ENCODE results near the gene ARHGEF3.

The ARHGEF3 gene

DNA sequence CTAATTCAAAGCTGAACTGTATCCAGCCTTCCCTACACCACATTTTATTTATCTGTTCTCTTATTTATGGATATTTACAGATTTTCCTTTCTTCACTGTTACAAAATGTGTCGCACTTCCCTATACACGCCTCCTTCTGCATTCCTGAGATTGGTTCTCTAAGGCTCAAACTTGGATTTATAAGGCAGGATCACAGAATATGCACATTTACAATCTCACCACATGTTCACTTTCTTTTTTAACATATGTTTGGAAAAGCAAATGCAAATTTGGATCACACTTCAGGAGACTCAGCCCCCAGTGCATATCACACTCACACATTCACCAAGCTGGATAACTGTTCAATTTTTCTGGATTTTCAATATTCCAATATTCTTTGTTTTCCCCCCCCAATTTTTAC, 31.8 kb upstream of the ARHGEF3 start:
- no peaks in the 10 kb centered on the region for H3F3A ChIP-seq (ENCODE audit: insufficient read depth, low read length)

DNA sequence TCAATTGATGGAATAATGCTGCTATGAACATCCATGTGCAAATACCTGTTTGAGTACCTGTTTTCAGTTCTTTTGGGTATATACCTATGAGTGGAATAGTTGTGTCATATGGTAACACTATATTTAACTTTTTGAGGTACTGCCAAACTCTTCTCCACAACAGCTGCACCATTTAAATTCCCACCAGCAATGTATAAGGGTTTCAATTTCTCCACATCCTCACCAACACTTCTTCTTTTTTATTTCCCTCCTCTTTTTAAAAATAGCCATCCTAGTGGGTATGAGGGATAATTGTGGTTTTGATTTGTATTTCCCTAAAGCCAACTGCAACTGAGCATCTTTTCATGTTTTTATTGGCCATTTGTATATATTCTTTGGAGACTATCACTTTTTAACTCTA, 31.3 kb upstream of the ARHGEF3 start:
- Histone ChIP-seq H2AFZ (ENCODE audit: low read length) (no peak overlapping the region), H3K27ac (ENCODE audit: low read depth, low read length, poor library complexity, severe bottlenecking) (no peak overlapping the region), H3K9me2 (ENCODE audit: low read depth, low read length) (no peaks in the 10 kb centered on the region), H3K36me3 (ENCODE audit: insufficient read depth, low read length) (no peaks in the 10 kb centered on the region), H4K20me1 (ENCODE audit: insufficient read depth, low read length) (no peaks in the 10 kb centered on the region), H3K4me3 (ENCODE audit: low read depth, low read length, poor library complexity, severe bottlenecking) (no peak overlapping the region), H3K9ac (ENCODE audit: low read length) (no peak overlapping the region), H3K79me2 (ENCODE audit: insufficient read depth, low read length) (no peaks in the 10 kb centered on the region), H3K27me3 (ENCODE audit: insufficient read depth, low read length) (0 out of 2 replicates have a peak, but pooled peaks cover 4% of the 10 kb centered on the region), H3K4me1 (ENCODE audit: insufficient read depth, low read length, severe bottlenecking) (peaks cover 9% of the 10 kb centered on the region), H3F3A (ENCODE audit: insufficient read depth, low read length) (no peaks in the 10 kb centered on the region), H3K4me2 (ENCODE audit: low read length) (no peak overlapping the region), H3K9me3 (ENCODE audit: low read length) (no peaks in the 10 kb centered on the region)
- TF ChIP-seq, protein P1, sequence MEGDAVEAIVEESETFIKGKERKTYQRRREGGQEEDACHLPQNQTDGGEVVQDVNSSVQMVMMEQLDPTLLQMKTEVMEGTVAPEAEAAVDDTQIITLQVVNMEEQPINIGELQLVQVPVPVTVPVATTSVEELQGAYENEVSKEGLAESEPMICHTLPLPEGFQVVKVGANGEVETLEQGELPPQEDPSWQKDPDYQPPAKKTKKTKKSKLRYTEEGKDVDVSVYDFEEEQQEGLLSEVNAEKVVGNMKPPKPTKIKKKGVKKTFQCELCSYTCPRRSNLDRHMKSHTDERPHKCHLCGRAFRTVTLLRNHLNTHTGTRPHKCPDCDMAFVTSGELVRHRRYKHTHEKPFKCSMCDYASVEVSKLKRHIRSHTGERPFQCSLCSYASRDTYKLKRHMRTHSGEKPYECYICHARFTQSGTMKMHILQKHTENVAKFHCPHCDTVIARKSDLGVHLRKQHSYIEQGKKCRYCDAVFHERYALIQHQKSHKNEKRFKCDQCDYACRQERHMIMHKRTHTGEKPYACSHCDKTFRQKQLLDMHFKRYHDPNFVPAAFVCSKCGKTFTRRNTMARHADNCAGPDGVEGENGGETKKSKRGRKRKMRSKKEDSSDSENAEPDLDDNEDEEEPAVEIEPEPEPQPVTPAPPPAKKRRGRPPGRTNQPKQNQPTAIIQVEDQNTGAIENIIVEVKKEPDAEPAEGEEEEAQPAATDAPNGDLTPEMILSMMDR (IDR thresholded peaks at IDR 0.05; ENCODE audit: low read length): no peak
- TF ChIP-seq EZH2 (IDR thresholded peaks at IDR 0.05; ENCODE audit: borderline replicate concordance, low read length): no peak

More for the DNA sequence above, 31.8 kb upstream of the ARHGEF3 start:
- H3K9me3 ChIP-seq (ENCODE audit: low read length): no peaks in the 10 kb centered on the region
- H4K20me1 ChIP-seq (ENCODE audit: insufficient read depth, low read length): no peaks in the 10 kb centered on the region
- H3K4me2 ChIP-seq (ENCODE audit: low read length): no peak overlapping the region
- peaks cover 13% of the 10 kb centered on the region for H3K4me1 ChIP-seq (ENCODE audit: insufficient read depth, low read length, severe bottlenecking)
- H3K36me3 ChIP-seq (ENCODE audit: insufficient read depth, low read length): no peaks in the 10 kb centered on the region
- no peak overlapping the region for H2AFZ ChIP-seq (ENCODE audit: low read length)
- H3K9ac ChIP-seq (ENCODE audit: low read length): no peak overlapping the region
- TF ChIP-seq EZH2 (IDR thresholded peaks at IDR 0.05; ENCODE audit: borderline replicate concordance, low read length): no peak
- TF ChIP-seq, protein P1 (IDR thresholded peaks at IDR 0.05; ENCODE audit: low read length): no peak
- H3K27ac ChIP-seq (ENCODE audit: low read depth, low read length, poor library complexity, severe bottlenecking): no peak overlapping the region
- no peak overlapping the region for H3K4me3 ChIP-seq (ENCODE audit: low read depth, low read length, poor library complexity, severe bottlenecking)
- H3K27me3 ChIP-seq (ENCODE audit: insufficient read depth, low read length): 0 out of 2 replicates have a peak, but pooled peaks cover 4% of the 10 kb centered on the region
- H3K79me2 ChIP-seq (ENCODE audit: insufficient read depth, low read length): no peaks in the 10 kb centered on the region
- no peaks in the 10 kb centered on the region for H3K9me2 ChIP-seq (ENCODE audit: low read depth, low read length)

DNA sequence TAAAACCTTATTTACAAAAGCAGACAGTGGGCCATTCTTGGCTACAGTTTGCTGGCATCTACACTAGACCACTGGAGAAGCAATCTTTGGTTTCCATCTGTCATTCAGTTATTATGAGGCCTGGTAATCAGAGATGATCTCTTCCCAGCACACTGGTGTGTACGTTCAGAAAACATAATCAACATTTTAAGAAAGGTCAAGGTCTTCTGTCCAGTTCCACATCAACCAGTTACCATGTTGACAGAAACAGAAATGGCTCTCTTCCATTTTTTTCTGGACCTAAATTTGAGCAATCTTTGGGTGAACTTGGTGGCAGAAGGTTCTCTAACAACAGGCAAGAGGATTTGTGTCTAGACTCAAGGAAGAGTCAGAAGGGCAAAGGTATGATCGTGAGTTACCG, 29.8 kb upstream of the ARHGEF3 start:
- Histone ChIP-seq H4K20me1 (ENCODE audit: insufficient read depth, low read length) (no peaks in the 10 kb centered on the region), H3K4me3 (ENCODE audit: low read depth, low read length, poor library complexity, severe bottlenecking) (no peak overlapping the region), H3K79me2 (ENCODE audit: insufficient read depth, low read length) (no peaks in the 10 kb centered on the region), H3K9me3 (ENCODE audit: low read length) (no peaks in the 10 kb centered on the region), H3K36me3 (ENCODE audit: insufficient read depth, low read length) (no peaks in the 10 kb centered on the region), H3K9me2 (ENCODE audit: low read depth, low read length) (no peaks in the 10 kb centered on the region), H2AFZ (ENCODE audit: low read length) (no peak overlapping the region), H3K27me3 (ENCODE audit: insufficient read depth, low read length) (no peaks in the 10 kb centered on the region), H3F3A (ENCODE audit: insufficient read depth, low read length) (no peaks in the 10 kb centered on the region), H3K4me2 (ENCODE audit: low read length) (no peak overlapping the region), H3K9ac (ENCODE audit: low read length) (no peak overlapping the region), H3K27ac (ENCODE audit: low read depth, low read length, poor library complexity, severe bottlenecking) (no peak overlapping the region), H3K4me1 (ENCODE audit: insufficient read depth, low read length, severe bottlenecking) (no peaks in the 10 kb centered on the region)
- TF ChIP-seq EZH2 (IDR thresholded peaks at IDR 0.05; ENCODE audit: borderline replicate concordance, low read length): no peak
- TF ChIP-seq, protein P1 (IDR thresholded peaks at IDR 0.05; ENCODE audit: low read length): no peak
